ENCODE results near the gene BAAT. TPM values are rescaled to one million over a fixed set of nuclear protein-coding genes. Genes with fewer than 3 reads are reported as not detected.

BAAT gene
- polyA plus RNA-seq, 1 experiment, result not detected

DNA sequence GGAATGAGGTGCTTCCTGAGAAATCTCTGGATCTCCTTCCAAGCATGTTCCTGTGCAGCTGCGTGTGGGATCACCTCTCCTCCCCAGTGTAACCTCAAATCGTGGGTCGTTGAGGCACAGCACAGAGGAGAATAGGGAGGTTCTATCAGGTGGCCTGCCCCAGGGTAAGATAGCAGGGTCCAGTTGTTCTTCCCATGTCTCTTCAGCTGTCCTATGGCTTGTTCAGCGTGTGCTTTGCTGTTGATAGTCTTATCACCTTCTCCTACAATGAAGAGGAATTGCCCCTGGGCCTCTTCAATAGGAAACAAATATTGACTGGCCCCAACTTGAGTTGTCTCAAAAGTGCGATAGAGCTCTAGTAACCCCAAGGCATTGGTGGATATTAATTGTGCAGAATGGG is 22.4 kb downstream of the BAAT start:
- Histone ChIP-seq H3K4me3 (ENCODE audit: low read depth, low read length) (no peak overlapping the region), H3K36me3 (ENCODE audit: control insufficient read depth, insufficient read depth, low read length) (no peaks in the 10 kb centered on the region), H3K27me3 (ENCODE audit: control insufficient read depth, insufficient read depth, low read length) (no peaks in the 10 kb centered on the region)
- DNase-seq (ENCODE audit: low read depth), result no peak
- no peak for TF ChIP-seq CTCF (IDR thresholded peaks at IDR 0.05; ENCODE audit: insufficient read depth, low read depth, low read length)
- ChIA-PET CTCF (interaction anchor here (1.0 kb wide), 1 partner anchor 26 kb away, joined by 3 read pairs; no protein-coding TSS in a partner anchor), POLR2A (no interaction called here)

GRCh38 chr9:101360647-101361046 is 24.2 kb downstream of the BAAT start:
- POLR2A ChIA-PET, result no interaction called here
- H3K27me3 ChIP-seq (ENCODE audit: control insufficient read depth, insufficient read depth, low read length), result no peaks in the 10 kb centered on the region
- DNase-seq (ENCODE audit: low read depth), result no peak
- CTCF ChIA-PET, result no interaction called here
- no peak for TF ChIP-seq CTCF (IDR thresholded peaks at IDR 0.05; ENCODE audit: insufficient read depth, low read depth, low read length)
- no peaks in the 10 kb centered on the region for H3K36me3 ChIP-seq (ENCODE audit: control insufficient read depth, insufficient read depth, low read length)
- no peak overlapping the region for H3K4me3 ChIP-seq (ENCODE audit: low read depth, low read length)

- ChIA-PET POLR2A (no interaction called here), CTCF (no interaction called here)
- H3K36me3 ChIP-seq (ENCODE audit: control insufficient read depth, insufficient read depth, low read length), result no peaks in the 10 kb centered on the region
- H3K4me3 ChIP-seq (ENCODE audit: low read depth, low read length), result no peak overlapping the region
- TF ChIP-seq CTCF (IDR thresholded peaks at IDR 0.05; ENCODE audit: insufficient read depth, low read depth, low read length), result no peak
- DNase-seq (ENCODE audit: low read depth), result no peak
- H3K27me3 ChIP-seq (ENCODE audit: control insufficient read depth, insufficient read depth, low read length), result no peaks in the 10 kb centered on the region
These were observed 25.1 kb downstream of the BAAT start for GRCh38 chr9:101359679-101360078.

DNA sequence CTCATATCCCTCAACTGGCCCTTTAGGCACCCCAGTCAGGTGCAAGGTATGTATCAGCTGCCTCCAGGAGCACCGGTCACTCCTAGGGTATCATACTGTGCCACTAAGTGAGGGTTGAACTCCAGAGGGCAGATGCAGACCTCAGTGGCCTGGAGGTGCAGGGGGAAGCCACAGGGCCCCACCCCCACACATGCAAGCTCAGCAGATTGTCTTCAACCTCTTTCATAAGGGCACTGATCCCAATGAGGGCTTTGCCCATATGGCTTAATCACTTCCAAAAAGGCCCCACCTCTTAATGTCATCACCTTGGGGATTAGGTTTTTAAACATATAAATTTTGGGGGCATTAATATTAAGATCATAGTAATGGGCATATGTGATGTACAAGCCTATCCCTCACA is 28.2 kb downstream of the BAAT start:
- ChIA-PET CTCF (no interaction called here), POLR2A (no interaction called here)
- no peaks in the 10 kb centered on the region for H3K27me3 ChIP-seq (ENCODE audit: control insufficient read depth, insufficient read depth, low read length)
- TF ChIP-seq CTCF (IDR thresholded peaks at IDR 0.05; ENCODE audit: insufficient read depth, low read depth, low read length), result no peak
- no peak overlapping the region for H3K4me3 ChIP-seq (ENCODE audit: low read depth, low read length)
- no peaks in the 10 kb centered on the region for H3K36me3 ChIP-seq (ENCODE audit: control insufficient read depth, insufficient read depth, low read length)
- DNase-seq (ENCODE audit: low read depth), result no peak

DNA sequence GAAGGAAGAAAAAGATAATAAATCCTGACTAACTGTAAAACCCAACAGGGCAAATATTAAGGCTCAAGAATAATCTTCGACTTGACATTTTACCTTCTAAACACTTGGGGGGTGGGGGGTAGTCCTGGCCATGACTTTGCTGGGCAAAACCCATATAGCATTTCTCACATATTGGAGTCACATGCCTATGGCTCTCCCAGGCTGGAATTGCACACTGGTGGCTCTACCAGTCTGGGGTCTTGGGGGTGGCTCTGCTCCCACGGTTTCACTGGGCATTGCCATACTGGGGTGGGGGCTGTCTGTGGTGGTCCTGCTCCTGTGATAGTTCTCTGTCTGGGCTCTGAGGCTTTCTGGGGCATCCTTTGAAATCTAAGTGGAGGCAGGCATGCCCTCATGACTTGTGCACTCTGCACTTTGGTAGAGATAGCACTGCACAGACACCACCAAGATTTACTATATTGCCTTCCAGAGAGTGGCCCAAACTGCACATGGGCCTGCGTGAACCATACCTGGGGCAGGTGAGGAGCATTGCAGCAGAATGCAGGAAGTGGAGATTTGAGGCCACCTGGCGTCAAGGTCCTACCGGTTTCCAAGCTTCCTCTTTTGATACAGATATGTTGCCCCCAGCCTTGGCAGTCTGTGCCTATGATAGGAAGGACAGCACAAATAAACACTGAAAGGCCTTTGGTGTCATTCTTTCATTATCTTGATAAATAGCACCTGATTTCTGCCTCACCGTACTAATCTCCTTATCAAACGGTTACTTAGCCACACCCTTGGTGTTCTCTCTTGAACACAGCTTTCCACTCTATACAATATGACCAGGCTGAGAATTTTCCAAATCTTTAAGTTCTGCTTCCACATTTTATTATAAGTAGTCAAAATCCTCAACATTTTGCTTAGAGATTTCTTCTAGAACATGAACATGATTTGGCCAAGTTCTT is 29.8 kb downstream of the BAAT start:
- Histone ChIP-seq H3K36me3 (ENCODE audit: control insufficient read depth, insufficient read depth, low read length) (no peaks in the 10 kb centered on the region), H3K27me3 (ENCODE audit: control insufficient read depth, insufficient read depth, low read length) (no peaks in the 10 kb centered on the region), H3K4me3 (ENCODE audit: low read depth, low read length) (no peak overlapping the region)
- no peak for TF ChIP-seq CTCF (IDR thresholded peaks at IDR 0.05; ENCODE audit: insufficient read depth, low read depth, low read length)
- POLR2A ChIA-PET, result no interaction called here
- CTCF ChIA-PET, result no interaction called here
- no peak for DNase-seq (ENCODE audit: low read depth)
